ENCODE measurements around the gene HRH4.

HRH4 gene

DNA sequence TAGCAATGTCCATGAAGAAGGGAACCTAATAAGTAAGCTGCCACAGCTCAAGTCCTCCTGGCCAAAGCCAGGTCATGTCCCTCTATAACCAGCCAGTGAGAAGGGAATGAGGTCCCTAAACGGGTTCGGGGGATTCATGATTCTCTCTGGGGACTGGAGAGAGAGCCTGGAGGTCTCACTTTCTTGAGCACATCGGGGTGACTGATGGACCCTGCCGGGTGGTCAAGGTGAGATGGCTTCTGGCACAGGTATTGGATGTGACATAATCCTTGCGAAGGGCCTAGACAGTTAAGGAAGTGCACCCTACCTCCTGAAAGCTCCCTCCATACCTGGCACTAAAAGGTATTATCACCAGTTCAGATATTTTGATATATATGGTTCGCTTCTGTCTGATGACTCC is 45.7 kb downstream of the HRH4 start:
- no peak for DNase-seq (ENCODE audit: low spot score)

DNA sequence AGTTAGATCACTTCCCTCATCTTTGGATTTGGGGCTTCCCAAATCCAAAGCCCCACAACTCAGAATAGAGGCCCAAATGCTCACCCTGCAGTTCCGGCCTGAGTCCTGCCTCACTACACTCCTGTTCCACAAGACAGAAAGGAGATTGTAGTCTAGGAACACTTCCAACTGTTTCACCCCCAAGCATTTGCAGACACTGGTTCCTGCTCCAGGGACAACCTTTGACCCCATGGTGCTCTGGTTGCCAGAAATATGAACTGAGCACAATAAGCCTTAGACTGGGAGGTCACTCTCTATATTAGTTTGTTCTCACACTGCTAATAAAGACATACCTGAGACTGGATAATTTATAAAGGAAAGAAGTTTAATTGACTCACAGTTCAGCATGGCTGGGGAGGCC is 49.0 kb downstream of the HRH4 start:
- DNase-seq (ENCODE audit: low spot score), result no peak

DNA sequence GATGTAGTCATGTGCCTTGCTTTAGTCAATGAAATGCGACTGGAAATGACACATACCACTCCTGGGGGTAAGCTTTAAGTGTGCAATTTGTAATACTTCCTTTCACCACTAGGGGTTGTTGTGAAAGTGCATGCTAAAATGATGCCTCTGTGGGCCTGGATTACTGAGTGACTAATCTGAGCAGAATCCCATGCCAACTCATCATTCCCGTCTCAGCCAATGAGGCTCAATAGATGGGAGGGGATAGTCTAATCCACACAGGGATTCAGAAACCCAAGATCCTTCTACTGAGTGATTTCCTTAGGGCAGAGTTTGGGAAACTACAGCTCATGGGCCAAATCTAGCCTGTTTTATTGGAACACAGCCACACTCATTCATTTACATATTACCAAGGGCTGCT is 54.0 kb downstream of the HRH4 start:
- DNase-seq (ENCODE audit: low spot score), result no peak

- no peak for DNase-seq (ENCODE audit: low spot score)
These were observed 55.3 kb downstream of the HRH4 start for GRCh38 chr18:24515721-24516120.

DNA sequence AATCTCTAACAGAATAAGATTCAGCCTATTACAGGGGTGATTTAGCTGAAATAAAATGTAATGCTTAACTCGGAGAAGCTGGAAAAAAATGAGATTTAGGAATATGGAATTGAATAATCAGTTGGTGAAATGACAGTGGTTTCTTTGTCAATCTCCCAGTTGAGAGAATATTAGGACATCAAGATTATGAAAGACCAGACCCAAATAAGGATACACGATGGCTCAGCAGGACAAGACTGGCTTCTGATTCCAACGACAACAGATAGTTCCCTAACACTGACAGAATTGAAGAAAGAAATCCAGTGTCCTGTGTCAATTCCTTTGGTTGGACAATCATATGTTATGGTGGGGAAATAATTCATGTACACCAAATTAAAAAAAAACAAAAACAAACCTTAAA is 55.8 kb downstream of the HRH4 start:
- no peak for DNase-seq (ENCODE audit: low spot score)

DNA sequence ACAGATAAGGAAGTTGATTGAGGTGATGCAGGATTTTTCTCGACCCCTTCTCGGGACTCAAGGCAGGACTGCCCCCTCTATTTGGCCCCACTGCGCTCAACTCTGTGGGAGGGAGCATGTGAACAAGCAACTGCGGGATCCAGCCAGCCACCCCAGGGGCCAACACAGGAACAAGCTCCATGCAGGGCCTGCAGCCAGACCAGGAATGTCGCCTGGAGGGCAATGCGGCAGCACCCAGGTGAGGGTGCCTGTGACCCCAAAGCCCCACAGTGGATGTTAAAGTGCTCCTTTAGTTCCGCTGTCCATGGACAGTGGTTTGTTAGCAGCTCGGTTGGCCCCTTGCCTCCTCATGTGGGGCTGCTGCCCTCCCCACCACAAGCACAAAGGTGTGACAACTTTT is 57.1 kb downstream of the HRH4 start:
- no peak for DNase-seq (ENCODE audit: low spot score)

- no peak for DNase-seq (ENCODE audit: low spot score)
These were observed 58.2 kb downstream of the HRH4 start for GRCh38 chr18:24518596-24518995.

Data from left forelimb (tissue), 1 donor.